NCI-H526 (cell line): Measurements from ENCODE around the gene GP1BB.

ENCODE experiments used
- DNase-seq, 2 experiments: peaks; one replicate each; lab custom pipeline; 2025; lab: John Stamatoyannopoulos, UW

The GP1BB gene

GRCh38 chr22:19756288-19757128, 33.2 kb downstream of the GP1BB start:
- DNase-seq: peak in 1 of 2 experiments; percentile 70

GRCh38 chr22:19757140-19757984, 34.0 kb downstream of the GP1BB start:
- no peak for DNase-seq

DNA sequence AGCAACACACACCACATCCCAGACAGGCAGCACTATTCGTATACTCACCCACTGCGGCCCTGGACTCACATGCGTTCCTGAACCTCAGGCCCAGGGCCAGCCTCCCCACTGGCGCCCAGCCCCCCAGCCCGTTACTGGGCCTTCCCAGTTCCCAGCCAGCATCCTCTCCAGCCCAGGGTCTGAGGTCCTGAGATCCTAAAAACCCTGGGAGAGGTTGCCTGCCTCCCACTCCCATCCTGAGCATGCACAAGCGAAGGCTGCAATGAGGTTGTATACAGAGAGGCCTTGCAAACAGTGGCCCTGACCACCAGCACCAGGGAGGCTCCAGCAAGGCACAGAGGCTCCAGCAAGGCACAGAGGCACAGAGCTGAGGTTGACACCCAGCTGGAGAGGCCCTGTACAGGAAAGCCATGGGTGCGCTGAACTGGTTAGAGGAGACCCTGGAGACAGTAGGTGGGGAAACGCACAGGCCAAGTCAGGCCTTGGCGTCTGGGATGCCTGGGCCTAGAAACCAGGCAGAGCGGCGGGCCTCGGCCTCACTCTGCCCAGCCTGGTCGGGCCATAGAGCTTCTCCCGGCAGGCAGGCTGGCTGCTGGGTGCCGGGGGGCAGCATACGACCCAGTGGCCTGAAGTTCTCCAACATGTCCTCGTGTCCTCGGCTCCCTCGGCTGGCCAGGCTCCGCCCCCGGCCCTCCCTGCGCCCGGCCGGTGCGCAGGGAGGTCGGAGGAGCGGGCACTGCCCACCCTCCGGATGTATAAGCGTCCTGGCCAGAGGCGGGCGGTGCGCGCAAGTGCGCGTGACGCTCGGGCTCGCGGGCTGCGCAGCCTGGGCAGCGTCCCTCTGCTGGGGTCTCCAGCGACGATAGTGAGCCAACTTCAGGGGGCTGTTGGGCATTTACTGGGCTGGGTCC, 34.9 kb downstream of the GP1BB start:
- peak in 1 of 2 experiments; percentile 12 for DNase-seq

GRCh38 chr22:19758896-19759426, 35.6 kb downstream of the GP1BB start:
- DNase-seq: no peak

- DNase-seq: peak in 1 of 2 experiments; percentile 49
Observed at GRCh38 chr22:19759427-19760057, 36.2 kb downstream of the GP1BB start.

DNA sequence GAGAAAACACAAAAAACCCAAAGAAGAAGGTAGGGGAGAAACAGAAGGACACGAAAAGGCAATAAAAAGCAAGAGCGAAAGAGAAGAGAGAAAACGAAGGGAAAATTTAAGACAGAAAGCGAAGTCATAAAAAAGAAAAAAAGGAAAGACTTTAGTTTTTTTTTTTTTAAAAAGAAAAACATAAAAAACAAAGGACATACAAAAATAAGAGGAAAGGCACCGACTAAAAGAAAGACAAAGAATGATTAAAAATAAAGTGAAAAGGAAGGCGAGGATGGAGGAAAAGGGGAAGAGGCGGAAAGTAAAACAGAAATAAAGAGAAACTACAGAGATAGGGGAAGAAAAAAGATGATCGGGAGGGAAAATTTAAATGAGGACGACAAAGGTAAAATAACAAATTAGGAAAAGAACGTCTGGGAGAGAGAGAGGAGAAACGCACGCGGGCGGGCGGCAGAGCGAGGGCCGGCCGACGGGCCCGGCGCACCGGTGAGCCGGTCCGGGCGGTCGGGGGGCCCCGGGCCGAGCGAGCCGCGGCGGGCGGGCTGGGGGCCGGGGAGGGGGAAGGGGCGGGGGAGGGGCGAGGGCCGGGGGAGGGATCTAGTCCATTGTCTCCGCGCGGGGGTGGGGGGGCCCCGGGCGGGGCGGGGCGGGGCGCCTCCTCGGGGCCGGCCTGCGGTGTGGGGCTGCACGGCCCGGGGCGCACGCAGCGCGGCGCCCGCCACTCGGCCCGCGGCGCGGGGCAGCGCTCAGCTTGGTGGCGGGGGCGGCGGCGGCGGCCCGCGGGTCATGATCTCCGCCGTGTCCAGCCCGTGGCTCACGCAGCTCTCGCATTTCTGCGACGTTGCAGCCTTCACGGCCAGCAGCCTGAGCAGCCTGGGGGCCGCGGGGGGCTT, 37.0 kb downstream of the GP1BB start, which contains the start of gene TBX1:
TBX1 (plus strand) TSS at position 721 of the 893 bp plus-strand sequence; CDS start at position 787, 66 bp downstream.
- DNase-seq: peak in 1 of 2 experiments; percentile 36

DNA sequence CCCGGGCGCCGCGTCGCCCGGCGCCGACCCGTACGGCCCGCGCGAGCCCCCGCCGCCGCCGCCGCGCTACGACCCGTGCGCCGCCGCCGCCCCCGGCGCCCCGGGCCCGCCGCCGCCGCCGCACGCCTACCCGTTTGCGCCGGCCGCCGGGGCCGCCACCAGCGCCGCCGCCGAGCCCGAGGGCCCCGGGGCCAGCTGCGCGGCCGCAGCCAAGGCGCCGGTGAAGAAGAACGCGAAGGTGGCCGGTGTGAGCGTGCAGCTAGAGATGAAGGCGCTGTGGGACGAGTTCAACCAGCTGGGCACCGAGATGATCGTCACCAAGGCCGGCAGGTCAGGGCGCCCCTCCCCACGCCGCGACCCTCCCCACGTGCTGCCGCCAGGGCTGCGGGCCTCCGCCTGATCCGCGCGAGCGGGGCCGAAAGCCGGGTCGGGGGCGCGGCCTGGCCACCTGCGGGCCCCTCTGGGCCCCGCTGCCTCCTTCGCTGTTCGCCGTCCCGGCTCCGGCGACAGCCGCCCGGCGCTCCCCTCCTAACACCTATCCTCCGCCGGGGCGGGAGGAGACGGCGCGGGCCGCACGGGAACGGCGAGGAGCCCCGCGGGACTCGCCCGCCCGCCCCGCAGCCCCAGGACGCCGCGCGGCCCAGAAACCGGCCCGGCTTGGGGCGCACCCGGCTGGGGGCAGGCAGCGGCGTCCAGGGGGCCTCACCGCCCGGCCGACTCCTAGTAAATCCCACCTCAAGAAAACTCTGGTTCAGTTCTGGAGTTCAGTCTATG, 37.8 kb downstream of the GP1BB start:
- peak in 1 of 2 experiments; percentile 37 for DNase-seq

GRCh38 chr22:19761725-19762567, 38.6 kb downstream of the GP1BB start:
- peak in 1 of 2 experiments; percentile 53 for DNase-seq

GRCh38 chr22:19762568-19763457, 39.5 kb downstream of the GP1BB start:
- no peak for DNase-seq

- no peak for DNase-seq
Observed at GRCh38 chr22:19763458-19764298, 40.3 kb downstream of the GP1BB start.

- no peak for DNase-seq
Observed at GRCh38 chr22:19764299-19764593, 40.9 kb downstream of the GP1BB start.

GRCh38 chr22:19764636-19765476, 41.5 kb downstream of the GP1BB start:
- DNase-seq: no peak

GRCh38 chr22:19765477-19766239, 42.3 kb downstream of the GP1BB start:
- no peak for DNase-seq

DNA sequence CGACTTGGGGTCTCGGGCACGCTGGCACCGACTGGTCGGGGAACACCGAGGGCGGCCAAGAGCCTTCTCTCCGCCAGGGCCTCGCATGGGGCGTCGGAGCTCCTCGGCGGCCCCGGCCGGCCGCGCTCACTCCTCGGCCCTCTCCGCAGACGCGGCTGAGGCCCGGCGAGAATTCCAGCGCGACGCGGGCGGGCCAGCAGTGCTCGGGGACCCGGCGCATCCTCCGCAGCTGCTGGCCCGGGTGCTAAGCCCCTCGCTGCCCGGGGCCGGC, 42.8 kb downstream of the GP1BB start:
- DNase-seq: no peak
